Esophagus muscularis mucosa (tissue), 3 donors: ENCODE data around the gene FHOD1.

Experiments used
- CTCF ChIP-seq, 3 experiments: fragments of 200-600 bp in 2 of 3; fragments of 450-650 bp in 1 of 3; sonication (generic) in 2 of 3; IDR thresholded peaks; one replicate each; pipeline ENCODE4 v1.5.1; 2017 to 2019; ENCODE audit warnings: antibody characterized with exemption in 3 of 3, mild to moderate bottlenecking in 2 of 3, moderate library complexity in 1 of 3
- EP300 ChIP-seq: sonication (generic); formaldehyde crosslinking; IDR thresholded peaks from one replicate; pipeline ENCODE4 v1.6.1; 2017; ENCODE audit warnings: antibody characterized with exemption

DNA sequence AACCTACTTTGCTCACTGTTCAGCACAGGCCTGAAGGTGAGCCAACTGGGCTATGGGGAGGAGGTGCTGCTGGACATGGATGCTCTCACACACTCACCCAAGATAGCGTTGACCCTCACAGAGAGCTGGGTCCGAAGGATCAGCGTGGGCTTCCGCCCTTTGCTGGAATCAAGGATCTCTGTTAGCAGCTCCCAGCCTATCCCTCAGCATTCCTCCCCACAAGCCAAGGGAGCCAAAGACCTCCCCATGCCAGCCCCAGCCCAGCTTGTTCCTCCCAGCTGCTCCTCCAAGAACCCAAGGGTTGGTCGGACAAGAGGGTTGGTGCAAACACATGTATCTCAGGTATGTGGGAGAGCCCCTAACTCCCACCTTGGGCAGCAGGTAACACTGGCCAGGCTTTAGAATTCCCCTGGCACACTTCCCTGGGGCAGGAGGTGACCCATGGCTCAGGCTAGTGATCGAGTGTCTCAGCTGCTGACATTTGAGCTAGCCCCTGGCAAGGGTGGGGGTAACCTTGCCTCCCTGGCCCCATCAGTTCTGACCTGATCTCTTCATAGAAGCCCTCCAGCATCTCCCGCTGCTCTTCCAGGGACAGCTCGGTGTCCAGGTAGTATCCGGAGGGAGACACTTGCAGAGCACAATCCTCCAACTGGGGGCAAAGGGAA, 8.3 kb downstream of the FHOD1 start:
- TF ChIP-seq CTCF (IDR thresholded peaks at IDR 0.05) (no peak), EP300 (no peak)
